CD4-positive, alpha-beta T cell treated with Interleukin-2 at 100 ng/mL for 4 hours (primary cell): ENCODE measurements around the gene POLR2J.
"Not testable (repeated sequence)": the region's sequence is repeated elsewhere in the genome, so short reads cannot be mapped to it uniquely, and the experiment has no call there.

Experiments
- DNase-seq: peaks from one replicate; pipeline ENCODE4 v3.0.0-alpha.2; 2020; ENCODE audit warnings: low spot score

POLR2J gene

GRCh38 chr7:102494473-102495149 is 15.9 kb upstream of the POLR2J start:
- not testable (repeated sequence) for DNase-seq

GRCh38 chr7:102494026-102494425 is 15.3 kb upstream of the POLR2J start:
- DNase-seq: peak; percentile 39

GRCh38 chr7:102493220-102493935 is 14.7 kb upstream of the POLR2J start:
- DNase-seq: not testable (repeated sequence)

- not testable (repeated sequence) for DNase-seq
These were observed 11.9 kb upstream of the POLR2J start for GRCh38 chr7:102490529-102491075.

GRCh38 chr7:102484317-102484716 is 5.6 kb upstream of the POLR2J start:
- not testable (repeated sequence) for DNase-seq

- not testable (repeated sequence) for DNase-seq
These were observed 3.2 kb upstream of the POLR2J start for GRCh38 chr7:102481962-102482361.

- peak; percentile 41 for DNase-seq
These were observed 1.4 kb upstream of the POLR2J start for GRCh38 chr7:102479982-102480637.

GRCh38 chr7:102479209-102479584 is 475 bp upstream of the POLR2J start:
- not testable (repeated sequence) for DNase-seq

GRCh38 chr7:102474736-102475435 is 3.8 kb downstream of the POLR2J start:
- DNase-seq: not testable (repeated sequence)

GRCh38 chr7:102474116-102474515 is 4.6 kb downstream of the POLR2J start:
- DNase-seq: not testable (repeated sequence)

- DNase-seq: no peak
These were observed 5.3 kb downstream of the POLR2J start for GRCh38 chr7:102473271-102473991.

GRCh38 chr7:102472126-102473041 is 6.3 kb downstream of the POLR2J start:
- no peak for DNase-seq

GRCh38 chr7:102471791-102472125 is 7.0 kb downstream of the POLR2J start:
- no peak for DNase-seq

GRCh38 chr7:102469972-102470825 is 8.5 kb downstream of the POLR2J start:
- no peak for DNase-seq

- no peak for DNase-seq
These were observed 9.3 kb downstream of the POLR2J start for GRCh38 chr7:102469351-102469971.

- no peak for DNase-seq
These were observed 10.0 kb downstream of the POLR2J start for GRCh38 chr7:102468478-102469350.

GRCh38 chr7:102467581-102468477 is 10.9 kb downstream of the POLR2J start:
- no peak for DNase-seq
